Activated T-cell treated with anti-CD3 and anti-CD28 coated beads for 24 hours (primary cell): ENCODE results near the gene RBCK1.
"Not testable (repeated sequence)": the region's sequence is repeated elsewhere in the genome, so short reads cannot be mapped to it uniquely, and the experiment has no call there.

Experiments
- DNase-seq: peaks from one replicate; pipeline ENCODE4 v3.0.0-alpha.2; 2020; ENCODE audit warnings: low read depth

The RBCK1 gene

DNA sequence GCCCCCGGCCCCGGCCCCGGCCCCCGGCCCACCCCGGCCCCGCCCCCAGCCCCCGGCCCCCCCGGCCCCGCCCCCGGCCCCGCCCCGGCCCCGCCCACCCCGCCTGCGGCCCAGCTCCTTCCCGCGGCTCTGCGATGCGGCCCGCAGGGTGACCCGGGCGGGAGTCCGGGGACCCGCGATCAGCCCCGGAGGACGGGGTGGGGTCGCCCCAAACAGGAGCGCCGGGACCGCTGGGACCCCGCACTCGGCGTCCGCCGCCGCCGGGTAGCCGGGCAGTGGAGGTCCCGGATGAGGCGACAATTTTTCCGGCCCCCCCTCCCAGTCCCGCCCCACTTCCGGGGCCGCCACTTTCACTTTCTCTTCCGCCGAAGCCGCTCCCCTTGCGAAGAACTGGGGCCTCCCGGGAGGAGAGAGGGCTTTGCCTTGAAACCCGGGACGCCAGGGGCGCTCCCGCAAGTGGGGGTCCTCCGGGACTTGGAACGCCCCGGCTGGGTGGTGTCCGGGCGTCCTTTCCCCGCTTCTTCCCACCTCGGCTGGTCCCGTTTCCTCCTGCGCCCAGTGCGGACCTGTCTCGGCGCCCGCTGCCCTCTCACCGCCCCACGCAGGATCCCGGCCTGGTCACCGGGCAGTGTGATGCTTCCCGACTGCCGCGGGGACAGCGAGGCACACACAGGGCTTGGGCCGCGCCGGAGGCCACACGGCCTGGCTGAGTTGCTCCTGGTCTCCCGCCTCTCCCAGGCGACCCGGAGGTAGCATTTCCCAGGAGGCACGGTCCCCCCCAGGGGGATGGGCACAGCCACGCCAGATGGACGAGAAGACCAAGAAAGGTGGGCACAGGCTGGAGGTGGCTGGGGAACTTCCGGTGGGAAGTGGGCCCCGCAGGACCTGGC is at the start of gene RBCK1:
TSS of gene RBCK1 (plus strand) at position 347 of the 890 bp plus-strand sequence. CDS start at position 806, 459 bp downstream.
- peak; percentile 82 for DNase-seq

DNA sequence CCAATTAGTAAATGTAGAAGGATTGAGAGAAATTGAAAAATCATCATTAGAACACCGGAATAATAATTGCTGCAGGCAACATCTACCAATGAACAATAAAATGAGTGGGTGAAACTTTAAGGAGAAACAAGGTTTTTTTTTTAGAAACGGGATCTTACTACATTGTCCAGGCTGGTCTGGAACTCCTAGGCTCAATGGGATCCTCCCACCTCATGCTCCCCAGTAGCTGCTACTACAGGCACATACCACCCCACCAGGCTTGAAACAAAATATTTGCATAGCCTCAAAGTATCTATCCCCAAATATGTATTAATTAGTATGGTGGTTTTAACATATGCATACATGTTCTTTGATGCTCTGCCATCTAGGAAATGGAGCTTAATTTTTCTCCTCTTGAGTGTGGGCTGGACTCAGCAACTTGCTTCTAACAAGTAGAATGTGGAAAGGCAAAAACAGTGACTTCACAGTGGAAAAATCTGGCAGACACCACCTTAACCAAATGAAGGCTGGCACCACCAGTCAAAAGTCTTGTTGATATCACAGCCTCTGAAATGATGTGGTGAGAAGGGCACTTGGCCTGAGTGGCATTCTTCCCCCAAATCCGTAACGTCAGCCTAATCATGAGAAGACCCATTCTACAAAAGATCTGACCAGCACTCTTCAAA is 49.1 kb upstream of the RBCK1 start:
- no peak for DNase-seq

GRCh38 chr20:361561-361960 is 46.5 kb upstream of the RBCK1 start:
- DNase-seq, result no peak

- no peak for DNase-seq
These were observed 45.5 kb upstream of the RBCK1 start for GRCh38 chr20:362271-363254.

GRCh38 chr20:363319-364078 is 44.6 kb upstream of the RBCK1 start:
- no peak for DNase-seq

DNA sequence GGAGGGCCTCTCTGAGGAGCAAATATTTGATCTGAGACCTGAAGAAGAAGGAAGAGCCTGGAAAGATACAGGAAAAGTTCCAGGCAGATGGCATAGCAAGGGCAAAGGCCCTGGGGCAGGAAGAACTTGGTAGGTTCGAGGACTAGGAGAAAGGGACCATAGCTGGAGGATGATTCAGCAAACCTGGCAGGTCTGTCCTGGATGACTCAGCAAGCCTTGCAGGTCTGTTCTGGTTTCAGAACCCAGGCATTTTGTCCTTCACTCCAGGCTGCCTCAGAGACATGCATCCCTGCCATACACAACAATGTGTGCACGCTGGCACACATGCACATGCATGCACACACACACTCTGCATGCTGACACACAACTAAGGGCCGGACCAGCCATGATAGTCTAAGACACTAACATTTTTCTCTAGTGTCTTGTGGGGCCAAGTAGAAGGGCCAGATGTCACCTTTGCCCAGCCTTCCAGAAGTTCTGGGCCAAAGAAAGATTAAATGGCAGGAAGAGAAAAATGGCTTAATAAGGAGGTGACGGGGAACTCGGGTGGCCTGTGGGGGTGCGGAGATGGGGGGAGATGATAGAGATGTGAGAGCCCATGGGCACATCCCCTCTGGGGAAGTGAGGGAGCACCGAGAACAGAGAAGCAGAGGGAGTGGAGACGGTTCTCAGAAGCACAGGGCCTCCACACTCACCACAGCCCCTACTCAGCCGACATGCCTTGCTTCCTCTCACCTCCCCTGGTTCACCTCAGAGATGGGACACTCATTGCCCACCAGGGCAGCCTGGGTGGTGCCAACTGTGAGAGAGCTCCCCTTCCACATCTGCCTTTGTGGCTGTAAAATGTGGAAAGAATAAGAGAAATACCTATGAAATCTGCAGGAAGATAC is 42.9 kb upstream of the RBCK1 start:
- no peak for DNase-seq

GRCh38 chr20:366041-366718 is 41.9 kb upstream of the RBCK1 start:
- DNase-seq, result no peak

- no peak for DNase-seq
These were observed 41.2 kb upstream of the RBCK1 start for GRCh38 chr20:366719-367485.

DNA sequence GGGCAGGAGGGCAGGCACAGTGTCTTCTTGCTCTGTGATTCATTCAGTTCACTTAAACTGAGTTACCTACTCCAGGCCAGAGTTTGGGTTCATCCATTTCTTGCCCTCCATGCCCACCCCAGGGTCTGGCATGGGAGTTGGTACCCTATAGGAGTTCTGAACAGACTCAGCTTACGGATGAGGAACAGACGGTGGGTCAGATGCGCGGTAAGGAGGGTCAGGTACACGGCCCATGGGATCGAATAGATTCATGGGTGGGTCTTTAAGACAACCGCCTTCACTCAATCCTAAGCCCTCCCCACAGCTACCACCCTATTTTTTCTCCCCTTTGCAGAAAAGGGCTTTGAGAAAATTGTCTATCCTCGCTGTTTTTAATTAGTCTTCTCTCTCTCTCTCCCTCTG is 40.6 kb upstream of the RBCK1 start:
- no peak for DNase-seq

- no peak for DNase-seq
These were observed 39.2 kb upstream of the RBCK1 start for GRCh38 chr20:368915-369314.

- DNase-seq, result no peak
These were observed 37.9 kb upstream of the RBCK1 start for GRCh38 chr20:370151-370600.

DNA sequence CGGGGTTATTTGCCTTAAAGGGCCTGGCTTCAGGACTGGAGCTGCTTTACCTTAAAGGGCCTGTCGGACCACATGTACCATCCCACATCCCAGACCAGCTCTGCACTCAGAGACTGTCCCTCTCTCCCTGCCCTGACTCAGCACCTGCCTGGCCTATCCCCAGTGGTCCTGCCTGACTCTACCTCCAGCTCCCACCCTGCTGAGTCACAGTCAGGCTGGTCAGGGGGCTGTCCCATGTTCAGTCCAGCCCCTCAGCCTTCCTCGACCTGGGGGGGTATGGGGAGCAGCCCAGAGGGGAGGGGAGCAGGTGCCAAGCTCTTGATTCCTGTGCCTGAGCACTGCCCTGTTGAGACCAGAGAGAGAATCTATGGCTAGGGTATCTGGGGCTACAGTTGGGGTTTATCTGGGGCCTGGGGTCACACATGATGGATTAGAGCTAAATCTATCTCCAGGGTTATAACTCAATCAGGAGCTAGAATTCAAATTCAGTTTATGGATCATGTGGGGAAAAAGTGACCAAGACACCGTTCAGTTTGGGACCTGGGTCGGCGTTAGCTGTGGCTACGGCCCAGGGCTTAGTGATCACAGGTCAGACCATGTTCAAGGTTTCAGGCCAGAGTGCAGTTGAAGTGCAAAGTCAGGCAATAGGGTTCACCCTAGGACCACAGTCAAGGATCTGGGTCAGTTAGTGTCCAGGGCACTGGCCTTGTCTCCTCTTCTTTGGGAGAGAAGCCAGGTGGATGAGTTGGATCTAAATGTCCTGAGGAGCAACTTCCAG is 36.9 kb upstream of the RBCK1 start:
- DNase-seq, result no peak

DNA sequence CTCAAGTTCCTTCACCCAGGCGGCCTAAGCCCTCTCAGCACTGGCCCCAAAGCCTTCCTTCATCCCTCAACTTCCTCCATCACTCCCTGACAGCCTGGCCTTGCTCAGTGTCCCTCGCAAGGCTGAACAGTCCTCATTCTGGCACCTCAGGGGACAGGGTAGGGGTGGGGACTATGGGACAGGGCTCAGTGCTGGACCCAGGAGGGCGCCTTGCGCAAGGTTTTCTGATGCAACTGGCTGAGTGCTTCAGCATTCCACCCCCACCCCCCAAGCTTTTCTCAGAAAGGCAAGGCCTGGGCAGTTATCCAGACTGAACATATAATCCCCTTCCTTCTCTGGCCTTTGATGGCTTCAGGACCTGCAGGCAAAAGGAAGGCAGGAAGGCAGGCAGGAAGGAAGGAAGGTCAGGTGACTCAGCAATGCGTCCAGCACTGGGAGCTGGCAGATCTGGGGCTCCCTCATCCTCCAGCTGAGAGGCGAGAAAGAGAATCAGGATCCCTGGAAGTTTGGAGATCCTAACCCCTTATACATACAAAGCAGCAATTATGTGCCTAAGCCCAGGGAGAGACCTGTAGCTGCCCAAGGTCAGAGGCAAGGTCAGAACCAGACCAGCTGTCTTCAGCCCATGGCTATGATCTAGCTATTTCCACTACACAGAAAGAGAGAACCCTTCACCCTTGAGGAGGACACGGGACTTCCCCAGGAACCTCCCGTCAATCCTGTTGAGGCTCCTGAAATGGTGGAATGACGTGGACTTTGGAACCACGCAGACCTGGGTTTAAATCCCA is 36.1 kb upstream of the RBCK1 start:
- DNase-seq, result no peak

- not testable (repeated sequence) for DNase-seq
These were observed 35.5 kb upstream of the RBCK1 start for GRCh38 chr20:372543-373082.

GRCh38 chr20:373171-373890 is 34.8 kb upstream of the RBCK1 start:
- no peak for DNase-seq

GRCh38 chr20:375265-375889 is 32.7 kb upstream of the RBCK1 start:
- no peak for DNase-seq
